PC-3 (cell line): ENCODE data around the gene ZNF669. TPM values are rescaled to one million over a fixed set of nuclear protein-coding genes. Genes with fewer than 3 reads are reported as not detected.

Experiments
- ATAC-seq: fragments of 200-7000 bp; cut with Tn5 transposase; 2 replicates; pipeline ENCODE4 v1.9.1; 2020; ENCODE audit warnings: mild to moderate bottlenecking, moderate library complexity
- BruUV-seq: library from RNA; stranded (reverse); fragments of 400-500 nt; replicated peaks from 2 replicates; lab custom pipeline; 2021; lab: Mats Ljungman, UMichigan
- CTCF ChIA-PET: fragments of 300-600 bp; sonication (Branson Sonifier 250); formaldehyde crosslinking; loops from one replicate; lab custom pipeline; 2022; ENCODE audit warnings: antibody characterized with exemption; lab: Charles Lee
- POLR2A ChIA-PET: fragments of 300-600 bp; sonication (Branson Sonifier 250); formaldehyde crosslinking; loops from one replicate; lab custom pipeline; 2022; ENCODE audit warnings: antibody characterized with exemption; ENCODE audit not compliant: unreplicated experiment; lab: Charles Lee
- DNase-seq: peaks from one replicate; pipeline ENCODE4 v3.0.0-alpha.2; 2015
- H2AFZ ChIP-seq: fragments of 300-600 bp; sonication (generic); 2 replicates; pipeline ENCODE4 v1.6.0; 2016; ENCODE audit warnings: antibody characterized with exemption, low read length
- H3F3A ChIP-seq: fragments of 300-600 bp; sonication (generic); one replicate; pipeline ENCODE4 v1.6.0; 2017; ENCODE audit warnings: antibody characterized with exemption, low read length, control low read depth, mild to moderate bottlenecking; ENCODE audit not compliant: unreplicated experiment
- H3K27ac ChIP-seq: fragments of 300-600 bp; sonication (generic); 2 replicates; pipeline ENCODE4 v1.5.1; 2016; ENCODE audit warnings: mild to moderate bottlenecking, low read length
- H3K27me3 ChIP-seq: fragments of 300-600 bp; sonication (generic); 2 replicates; pipeline ENCODE4 v1.6.1; 2016; ENCODE audit warnings: low read length, mixed read lengths
- H3K36me3 ChIP-seq: fragments of 300-600 bp; sonication (generic); 2 replicates; pipeline ENCODE4 v1.6.1; 2016; ENCODE audit warnings: low read depth, mixed run types, low read length, mixed read lengths
- H3K4me1 ChIP-seq: fragments of 300-600 bp; sonication (generic); 2 replicates; pipeline ENCODE4 v1.5.1; 2016; ENCODE audit warnings: low read length; ENCODE audit not compliant: insufficient read depth
- H3K4me2 ChIP-seq: fragments of 300-600 bp; sonication (generic); 2 replicates; pipeline ENCODE4 v1.6.0; 2016; ENCODE audit warnings: low read length
- H3K4me3 ChIP-seq: fragments of 300-600 bp; sonication (generic); 2 replicates; pipeline ENCODE4 v1.5.1; 2016; ENCODE audit warnings: mild to moderate bottlenecking, low read length, mixed read lengths
- H3K79me2 ChIP-seq: fragments of 300-600 bp; sonication (generic); 2 replicates; pipeline ENCODE4 v1.6.1; 2017; ENCODE audit warnings: low read length, mixed read lengths
- H3K9ac ChIP-seq: fragments of 300-600 bp; sonication (generic); 2 replicates; pipeline ENCODE4 v1.6.0; 2016; ENCODE audit warnings: mild to moderate bottlenecking, low read length
- H3K9me2 ChIP-seq: fragments of 300-600 bp; sonication (generic); replicated peaks from 2 replicates; pipeline ENCODE4 v1.6.1; 2016; ENCODE audit warnings: mixed run types, low read length, mixed read lengths
- H3K9me3 ChIP-seq: fragments of 300-600 bp; sonication (generic); 2 replicates; pipeline ENCODE4 v1.6.1; 2016; ENCODE audit warnings: low read length, mixed read lengths
- H4K20me1 ChIP-seq: fragments of 300-600 bp; sonication (generic); 2 replicates; pipeline ENCODE4 v1.6.1; 2016; ENCODE audit warnings: low read length, mixed read lengths
- EZH2 ChIP-seq: fragments of 300-600 bp; sonication (generic); IDR thresholded peaks from one replicate; pipeline ENCODE4 v1.6.1; 2017; ENCODE audit warnings: antibody characterized with exemption, mild to moderate bottlenecking, low read length; ENCODE audit not compliant: unreplicated experiment
- EZH2phosphoT487 ChIP-seq: fragments of 300-600 bp; sonication (generic); IDR thresholded peaks from 2 replicates; pipeline ENCODE4 v1.6.1; 2018; ENCODE audit warnings: mild to moderate bottlenecking, antibody characterized with exemption, low read length, borderline replicate concordance
- intact Hi-C: fragments of 100-400 bp; cut with micrococcal nuclease; formaldehyde crosslinking; loops from 2 replicates; pipeline ENCODE4 v1.9.0; 2023
- total RNA-seq: library from RNA; depleted of rRNA; stranded (reverse); fragments of >200 nt; gene quantifications from 2 replicates; pipeline ENCODE4 v1.2.3, GENCODE V29; 2014
- TF ChIP-seq, protein P1 (sequence below): fragments of 300-600 bp; sonication (generic); conservative IDR thresholded peaks from 2 replicates; pipeline ENCODE4 v1.5.1; 2017; ENCODE audit warnings: antibody characterized with exemption, low read depth, mild to moderate bottlenecking, low read length

Gene ZNF669
- total RNA-seq, 1 experiment from 2014 or later = 14.1 TPM

DNA sequence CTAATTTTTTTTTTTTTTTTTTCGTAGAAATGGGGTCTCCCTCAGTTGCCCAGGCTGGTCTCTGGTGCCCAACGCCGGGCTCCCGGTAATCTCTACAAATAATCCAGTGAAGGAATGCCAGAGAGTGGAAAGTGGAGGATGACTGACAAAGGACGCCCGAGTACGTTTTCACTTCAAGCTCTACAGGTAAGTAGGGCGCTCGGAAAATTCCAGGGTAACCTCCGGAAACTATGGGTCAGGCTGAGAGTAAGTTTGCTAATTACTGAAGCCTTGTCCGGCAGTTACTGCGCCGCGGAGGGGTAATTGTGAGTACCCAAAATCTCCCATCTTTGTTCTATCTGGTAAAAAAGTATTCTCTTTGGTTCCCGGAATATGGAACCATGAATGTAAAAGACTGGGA, 1.8 kb upstream of the ZNF669 start:
- no peak for ATAC-seq
- H2AFZ ChIP-seq = no peak overlapping the region
- H3F3A ChIP-seq = no peaks in the 10 kb centered on the region
- no peak overlapping the region for H3K9ac ChIP-seq
- CTCF ChIA-PET = no interaction called here
- DNase-seq = no peak
- BruUV-seq = no TSS peak
- no peaks in the 10 kb centered on the region for H3K27me3 ChIP-seq
- H3K27ac ChIP-seq = no peak overlapping the region
- POLR2A ChIA-PET = no interaction called here
- H3K9me3 ChIP-seq = peaks cover 10% of the 10 kb centered on the region
- peaks cover 20% of the 10 kb centered on the region for H3K36me3 ChIP-seq
- H3K9me2 ChIP-seq = no peaks in the 10 kb centered on the region
- no peak overlapping the region for H3K4me3 ChIP-seq
- peaks cover 32% of the 10 kb centered on the region for H3K79me2 ChIP-seq
- intact Hi-C loops = loop anchor here (2.0 kb wide), 2 partner anchors 97 to 175 kb away; partner anchors contain the start of genes AHCTF1 and ZNF695
- peaks cover 14% of the 10 kb centered on the region; the same call in 1 of the 2 replicates for H4K20me1 ChIP-seq
- H3K4me1 ChIP-seq = peaks cover 19% of the 10 kb centered on the region
- no peak for TF ChIP-seq EZH2
- H3K4me2 ChIP-seq = no peak overlapping the region

DNA sequence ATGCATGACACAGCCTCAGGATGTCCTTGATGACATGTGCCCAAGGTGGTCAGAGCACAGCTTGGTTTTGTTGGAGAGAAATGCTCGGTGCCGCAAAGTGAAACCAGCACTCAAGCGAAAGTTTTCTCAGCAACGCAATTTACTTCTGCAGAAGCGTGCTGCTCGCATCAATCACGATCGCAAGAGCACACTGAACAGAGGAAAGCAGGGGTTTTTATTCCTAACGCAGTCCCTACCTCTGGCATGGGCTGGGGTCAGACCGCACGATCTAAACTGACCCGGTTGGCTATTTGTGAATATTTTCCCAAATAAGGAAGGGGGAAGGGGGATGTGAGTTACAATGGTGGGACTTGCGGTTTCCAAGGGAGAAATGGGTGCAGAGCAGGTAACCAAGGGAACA, 809 bp upstream of the ZNF669 start:
- peak overlapping the region; percentile 87 for H3K4me2 ChIP-seq

DNA sequence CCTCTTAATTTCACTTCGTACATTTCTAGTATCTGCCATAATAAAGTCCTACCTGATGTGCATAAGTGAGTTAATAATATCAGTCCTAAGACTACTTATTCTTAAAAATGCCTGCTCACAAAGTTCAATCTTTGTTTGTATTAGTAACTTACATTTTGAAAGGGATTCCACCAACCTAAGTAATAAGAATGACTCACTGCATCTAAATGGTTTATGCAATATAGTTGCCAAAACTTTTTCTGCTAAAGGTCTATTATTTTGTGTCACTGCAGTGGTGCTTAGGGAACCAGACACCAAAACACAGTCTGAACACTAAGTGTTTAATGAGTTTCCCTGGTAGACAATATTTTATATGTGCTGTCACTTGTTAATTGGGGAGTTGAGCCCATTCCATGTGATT, 1.8 kb downstream of the ZNF669 start:
- Histone ChIP-seq H4K20me1 (peaks cover 20% of the 10 kb centered on the region; the same call in 1 of the 2 replicates), H3K9ac (no peak overlapping the region), H3K79me2 (peaks cover 41% of the 10 kb centered on the region), H3K27ac (no peak overlapping the region), H3K4me2 (peak overlapping the region; percentile 87), H3K9me2 (no peaks in the 10 kb centered on the region), H3K9me3 (peaks cover 23% of the 10 kb centered on the region), H3K36me3 (peaks cover 43% of the 10 kb centered on the region), H3K27me3 (no peaks in the 10 kb centered on the region), H3F3A (no peaks in the 10 kb centered on the region), H2AFZ (no peak overlapping the region), H3K4me3 (peak overlapping the region; percentile 98), H3K4me1 (peaks cover 17% of the 10 kb centered on the region)
- ATAC-seq (0 out of 2 replicates have a peak, but pooled peaks have one; percentile 2), DNase-seq (peak; percentile 74)
- no TSS peak for BruUV-seq
- ChIA-PET POLR2A (no interaction called here), CTCF (no interaction called here)
- intact Hi-C loops = loop anchor here (2.0 kb wide), 1 partner anchor 24 kb away; the partner anchor contains the start of gene ZNF670
- TF ChIP-seq, protein P1, sequence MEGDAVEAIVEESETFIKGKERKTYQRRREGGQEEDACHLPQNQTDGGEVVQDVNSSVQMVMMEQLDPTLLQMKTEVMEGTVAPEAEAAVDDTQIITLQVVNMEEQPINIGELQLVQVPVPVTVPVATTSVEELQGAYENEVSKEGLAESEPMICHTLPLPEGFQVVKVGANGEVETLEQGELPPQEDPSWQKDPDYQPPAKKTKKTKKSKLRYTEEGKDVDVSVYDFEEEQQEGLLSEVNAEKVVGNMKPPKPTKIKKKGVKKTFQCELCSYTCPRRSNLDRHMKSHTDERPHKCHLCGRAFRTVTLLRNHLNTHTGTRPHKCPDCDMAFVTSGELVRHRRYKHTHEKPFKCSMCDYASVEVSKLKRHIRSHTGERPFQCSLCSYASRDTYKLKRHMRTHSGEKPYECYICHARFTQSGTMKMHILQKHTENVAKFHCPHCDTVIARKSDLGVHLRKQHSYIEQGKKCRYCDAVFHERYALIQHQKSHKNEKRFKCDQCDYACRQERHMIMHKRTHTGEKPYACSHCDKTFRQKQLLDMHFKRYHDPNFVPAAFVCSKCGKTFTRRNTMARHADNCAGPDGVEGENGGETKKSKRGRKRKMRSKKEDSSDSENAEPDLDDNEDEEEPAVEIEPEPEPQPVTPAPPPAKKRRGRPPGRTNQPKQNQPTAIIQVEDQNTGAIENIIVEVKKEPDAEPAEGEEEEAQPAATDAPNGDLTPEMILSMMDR = no peak
- TF ChIP-seq EZH2phosphoT487 = no peak
- no peak for TF ChIP-seq EZH2

More for the DNA sequence above, 809 bp upstream of the ZNF669 start:
- ChIA-PET CTCF (no interaction called here), POLR2A (no interaction called here)
- peaks cover 17% of the 10 kb centered on the region for H3K4me1 ChIP-seq
- peak overlapping the region; percentile 98; the same call in 1 of the 2 replicates for H3K4me3 ChIP-seq
- H3K9me3 ChIP-seq = peaks cover 19% of the 10 kb centered on the region
- no peak for TF ChIP-seq EZH2
- no peak for TF ChIP-seq EZH2phosphoT487
- TF ChIP-seq, protein P1 = no peak
- no peaks in the 10 kb centered on the region for H3K9me2 ChIP-seq
- no peaks in the 10 kb centered on the region for H3F3A ChIP-seq
- peak overlapping the region; percentile 97; the same call in 1 of the 2 replicates for H2AFZ ChIP-seq
- H3K79me2 ChIP-seq = peaks cover 41% of the 10 kb centered on the region
- ATAC-seq (no peak), DNase-seq (no peak)
- peaks cover 14% of the 10 kb centered on the region; the same call in 1 of the 2 replicates for H4K20me1 ChIP-seq
- BruUV-seq = no TSS peak
- H3K36me3 ChIP-seq = peaks cover 29% of the 10 kb centered on the region
- H3K9ac ChIP-seq = no peak overlapping the region
- no peak overlapping the region for H3K27ac ChIP-seq
- no peaks in the 10 kb centered on the region for H3K27me3 ChIP-seq
- intact Hi-C loops = loop anchor here (2.0 kb wide), 2 partner anchors 96 to 174 kb away; partner anchors contain the start of genes AHCTF1 and ZNF695
